DMS 273 (cell line): ENCODE measurements around the gene RPS2.
"Not testable (repeated sequence)": the region's sequence is repeated elsewhere in the genome, so short reads cannot be mapped to it uniquely, and the experiment has no call there.

Source experiments
- DNase-seq: peaks from one replicate; lab custom pipeline; 2025; ENCODE audit not compliant: unreplicated experiment; lab: John Stamatoyannopoulos, UW

Gene RPS2

GRCh38 chr16:1942810-1943726 lies 21.6 kb downstream of the RPS2 start, which contains the start of gene MSRB1:
MSRB1 (minus strand) TSS chr16:1943199; CDS start chr16:1943156, 43 bp downstream.
- DNase-seq, result peak; percentile 100

- no peak for DNase-seq
Measured at GRCh38 chr16:1942047-1942809, 22.4 kb downstream of the RPS2 start.

- DNase-seq, result no peak
Measured at GRCh38 chr16:1941162-1942046, 23.2 kb downstream of the RPS2 start.

- DNase-seq, result no peak
Measured at GRCh38 chr16:1940273-1941161, 24.1 kb downstream of the RPS2 start.

GRCh38 chr16:1939833-1940232 lies 24.8 kb downstream of the RPS2 start:
- DNase-seq, result not testable (repeated sequence)

GRCh38 chr16:1938910-1939309 lies 25.7 kb downstream of the RPS2 start:
- DNase-seq, result no peak

GRCh38 chr16:1938316-1938715 lies 26.3 kb downstream of the RPS2 start:
- DNase-seq, result no peak

- no peak for DNase-seq
Measured at GRCh38 chr16:1936945-1937479, 27.6 kb downstream of the RPS2 start.

GRCh38 chr16:1933097-1933661 lies 31.4 kb downstream of the RPS2 start:
- no peak for DNase-seq

- peak; percentile 80 for DNase-seq
Measured at GRCh38 chr16:1932050-1933028, 32.3 kb downstream of the RPS2 start.

- no peak for DNase-seq
Measured at GRCh38 chr16:1930338-1930720, 34.3 kb downstream of the RPS2 start.

- peak; percentile 95 for DNase-seq
Measured at GRCh38 chr16:1929578-1930337, 34.9 kb downstream of the RPS2 start.

- peak; percentile 56 for DNase-seq
Measured at GRCh38 chr16:1929105-1929504, 35.5 kb downstream of the RPS2 start.

GRCh38 chr16:1926271-1926670 lies 38.4 kb downstream of the RPS2 start:
- DNase-seq, result no peak

- no peak for DNase-seq
Measured at GRCh38 chr16:1924095-1924494, 40.5 kb downstream of the RPS2 start.

- peak; percentile 92 for DNase-seq
Measured at GRCh38 chr16:1923299-1924034, 41.2 kb downstream of the RPS2 start.

- DNase-seq, result no peak
Measured at GRCh38 chr16:1922357-1922756, 42.3 kb downstream of the RPS2 start.
